Measurements from ENCODE around the gene HSPB1. TPM values are rescaled to one million over a fixed set of nuclear protein-coding genes. Genes with fewer than 3 reads are reported as not detected.
A peak's percentile ranks its signal among the peaks of the same experiment; 100 is the strongest.

HSPB1 gene
- total and polyA plus RNA-seq, 8 donors: 106 to 752 (median 154) TPM

GRCh38 chr7:76281006-76281705, 21.3 kb upstream of the HSPB1 start:
- FAIRE-seq: no peak
- H3K4me3 ChIP-seq: peak overlapping the region in 2 of 4 donors; percentile 36 to 57
- H3K27ac ChIP-seq: no peak overlapping the region
- DNase-seq: peak in 1 of 6 donors; percentile 78
- intact Hi-C loops (cut with DNase I): no loop called here
- no peaks in the 10 kb centered on the region for H3K36me3 ChIP-seq
- no peak for TF ChIP-seq CTCF (IDR thresholded peaks at IDR 0.05)
- no peaks in the 10 kb centered on the region for H3K9me3 ChIP-seq
- no peaks in the 10 kb centered on the region for H3K4me1 ChIP-seq
- H3K27me3 ChIP-seq: no peaks in the 10 kb centered on the region
- 4 to 6% methylated on average over 25 to 63 of the region's 63 CpGs for WGBS, 2 donors
- peak; percentile 53 to 73 (median 58) for ATAC-seq

DNA sequence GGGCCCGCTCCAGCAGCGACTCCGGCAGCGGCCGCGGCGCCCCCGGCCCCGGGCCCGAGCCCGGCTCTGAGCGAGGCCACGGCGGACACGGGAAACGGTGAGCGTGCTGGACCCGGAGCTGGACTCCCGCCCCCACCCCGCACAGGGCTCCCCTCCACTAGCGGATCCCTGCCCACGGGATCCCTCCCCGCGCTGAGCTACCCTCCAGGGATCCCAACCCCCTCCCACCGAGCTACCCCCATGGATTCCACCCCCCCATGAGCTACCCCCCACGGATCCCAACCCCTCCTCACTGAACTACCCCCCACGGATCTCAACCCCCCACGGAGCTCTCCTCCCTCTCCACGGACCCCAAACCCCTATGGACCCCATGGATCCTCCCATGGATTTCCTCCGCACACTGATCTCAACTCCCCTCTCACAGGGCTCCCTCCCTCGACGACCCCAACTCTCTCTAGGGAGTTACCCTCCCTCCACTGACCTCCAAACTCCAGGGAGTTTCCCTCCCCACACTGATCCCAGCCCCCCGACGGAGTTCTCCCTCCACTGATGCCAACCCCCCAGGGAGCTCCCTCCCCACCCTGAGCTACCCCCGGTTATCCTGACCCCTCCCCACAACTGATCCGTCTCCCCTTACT, 20.6 kb upstream of the HSPB1 start:
- Histone ChIP-seq H3K36me3 (no peaks in the 10 kb centered on the region), H3K9me3 (no peaks in the 10 kb centered on the region), H3K27ac (no peak overlapping the region), H3K4me1 (no peaks in the 10 kb centered on the region), H3K4me3 (peak overlapping the region in 2 of 4 donors; percentile 48 to 57), H3K27me3 (no peaks in the 10 kb centered on the region)
- no peak for TF ChIP-seq CTCF (IDR thresholded peaks at IDR 0.05)
- no peak for FAIRE-seq
- 1 to 2% methylated on average over 11 to 36 of the region's 36 CpGs for WGBS, 2 donors
- ATAC-seq: peak in 1 of 4 donors; percentile 6
- intact Hi-C loops (cut with DNase I): no loop called here
- peak in 1 of 6 donors; percentile 64 for DNase-seq

- peak; percentile 44 to 80 (median 62) for ATAC-seq
- H3K4me3 ChIP-seq: peak overlapping the region; percentile 18 to 57 (median 34)
- DNase-seq: peak in 2 of 6 donors; percentile 62 to 77
- H3K36me3 ChIP-seq: no peaks in the 10 kb centered on the region
- no peak for TF ChIP-seq CTCF (IDR thresholded peaks at IDR 0.05)
- intact Hi-C loops (cut with DNase I): no loop called here
- no peaks in the 10 kb centered on the region for H3K4me1 ChIP-seq
- FAIRE-seq: no peak
- H3K9me3 ChIP-seq: no peaks in the 10 kb centered on the region
- no peak overlapping the region for H3K27ac ChIP-seq
- 5% methylated on average over 65 to 98 of the region's 98 CpGs for WGBS, 2 donors
- no peaks in the 10 kb centered on the region for H3K27me3 ChIP-seq
Measured at GRCh38 chr7:76282344-76283253, 19.9 kb upstream of the HSPB1 start.

DNA sequence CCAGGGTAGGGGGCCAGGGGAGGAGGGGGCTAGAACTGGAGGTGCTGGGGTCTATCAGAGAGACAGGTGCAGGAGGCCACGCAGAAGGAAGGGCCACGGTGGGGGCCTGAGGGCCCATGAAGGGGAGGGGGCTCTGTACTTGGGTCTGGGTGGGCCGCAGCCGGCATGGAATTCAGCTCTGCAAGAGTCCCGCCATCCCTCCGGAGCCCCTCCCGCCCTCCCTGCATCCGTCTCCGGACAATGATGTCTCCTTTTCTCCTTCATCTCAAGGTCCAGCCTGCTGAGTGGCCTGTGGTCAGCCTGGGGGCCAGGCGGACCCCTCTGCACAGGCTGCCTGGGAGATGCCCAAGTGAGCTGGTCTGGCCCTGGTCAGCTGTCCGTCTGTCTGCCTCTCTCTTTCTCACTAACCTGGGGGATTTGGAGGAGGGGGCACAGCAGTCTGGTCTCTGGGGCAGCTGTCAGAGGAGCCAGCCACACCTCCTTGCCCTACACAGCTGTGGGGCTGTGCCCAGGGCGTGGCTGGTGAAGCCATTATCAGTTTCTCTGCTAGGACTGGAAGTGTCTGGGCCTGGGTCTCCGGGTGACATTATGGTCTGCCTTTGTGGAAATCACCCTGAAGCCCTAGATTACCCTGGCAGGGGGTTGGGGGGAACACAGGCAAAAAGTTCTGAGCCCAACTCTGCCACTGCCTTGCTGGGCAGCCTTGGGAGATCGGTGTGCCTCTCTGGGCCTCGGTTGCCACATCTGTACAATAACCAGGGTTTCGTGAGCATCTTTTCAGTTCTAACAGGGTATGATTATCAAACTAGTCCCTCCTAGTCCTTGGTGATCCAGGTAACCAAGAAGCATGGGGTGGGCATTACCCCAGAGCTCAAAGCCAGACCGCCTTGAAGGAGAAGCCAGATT, 19.0 kb upstream of the HSPB1 start:
- ATAC-seq: no peak
- WGBS, 2 donors: 82 to 87% methylated on average over 13 to 17 of the region's 17 CpGs

More for the DNA sequence above, 19.0 kb upstream of the HSPB1 start:
- intact Hi-C loops (cut with DNase I): no loop called here
- no peaks in the 10 kb centered on the region for H3K27me3 ChIP-seq
- no peak overlapping the region for H3K4me3 ChIP-seq
- H3K4me1 ChIP-seq: no peaks in the 10 kb centered on the region
- no peak for FAIRE-seq
- H3K9me3 ChIP-seq: no peaks in the 10 kb centered on the region
- DNase-seq: no peak
- no peak for TF ChIP-seq CTCF (IDR thresholded peaks at IDR 0.05)
- no peak overlapping the region for H3K27ac ChIP-seq
- H3K36me3 ChIP-seq: no peaks in the 10 kb centered on the region

Measured in pancreas (tissue), 10 donors.